Lower leg skin (tissue), 4 donors: ENCODE data around the gene TCF7L1. TPM values are rescaled to one million over a fixed set of nuclear protein-coding genes. Genes with fewer than 3 reads are reported as not detected.
"Not testable (repeated sequence)": the region's sequence is repeated elsewhere in the genome, so short reads cannot be mapped to it uniquely, and the experiment has no call there.

Experiments used
- DNase-seq, 2 donors: peaks; one replicate each; pipeline ENCODE4 v3.0.0-alpha.2; 2019; ENCODE audit warnings: low spot score in 2 of 2
- H3K4me3 ChIP-seq: fragments of 200-600 bp; sonication (generic); 2 replicates; pipeline ENCODE4 v1.5.1; 2017; ENCODE audit warnings: mild to moderate bottlenecking, low read depth; ENCODE audit not compliant: poor library complexity, severe bottlenecking
- CTCF ChIP-seq, 3 donors: fragments of 450-650 bp; IDR thresholded peaks; one replicate each; pipeline ENCODE4 v1.5.1; 2016; ENCODE audit warnings: antibody characterized with exemption in 3 of 3, mild to moderate bottlenecking in 3 of 3, moderate library complexity in 2 of 3
- POLR2A ChIP-seq, 2 donors: fragments of 450-650 bp; IDR thresholded peaks; one replicate each; pipeline ENCODE4 v1.6.1; 2016 to 2017; ENCODE audit warnings: antibody characterized with exemption in 2 of 2, mild to moderate bottlenecking in 1 of 2, moderate library complexity in 1 of 2
- WGBS, 2 donors: methylation state at CpG; one replicate each; pipeline ENCODE4 v1.1.5; 2018; 5-methylcytosine and 5-hydroxymethylcytosine counted together
- intact Hi-C: fragments of 100-400 bp; cut with DNase I; formaldehyde crosslinking; loops from one replicate; pipeline ENCODE4 v1.15.0; 2023; ENCODE audit warnings: low total_unique reads
- total RNA-seq, 4 donors: library from RNA; depleted of rRNA; stranded (reverse); fragments of >200 nt; gene quantifications; one replicate each; pipeline ENCODE4 v1.1.0, GENCODE V29; 2016

Gene TCF7L1
- total RNA-seq, 4 donors from 2014 or later, result 0.67 to 4.8 (median 1.9) TPM

GRCh38 chr2:85154048-85154753, 21.0 kb downstream of the TCF7L1 start:
- 70 to 75% methylated on average over 7 of the region's 7 CpGs for WGBS, 2 donors
- no peak overlapping the region for H3K4me3 ChIP-seq
- intact Hi-C loops, result no loop called here
- TF ChIP-seq CTCF (IDR thresholded peaks at IDR 0.05), result no peak
- TF ChIP-seq POLR2A (IDR thresholded peaks at IDR 0.05), result no peak
- no peak for DNase-seq

DNA sequence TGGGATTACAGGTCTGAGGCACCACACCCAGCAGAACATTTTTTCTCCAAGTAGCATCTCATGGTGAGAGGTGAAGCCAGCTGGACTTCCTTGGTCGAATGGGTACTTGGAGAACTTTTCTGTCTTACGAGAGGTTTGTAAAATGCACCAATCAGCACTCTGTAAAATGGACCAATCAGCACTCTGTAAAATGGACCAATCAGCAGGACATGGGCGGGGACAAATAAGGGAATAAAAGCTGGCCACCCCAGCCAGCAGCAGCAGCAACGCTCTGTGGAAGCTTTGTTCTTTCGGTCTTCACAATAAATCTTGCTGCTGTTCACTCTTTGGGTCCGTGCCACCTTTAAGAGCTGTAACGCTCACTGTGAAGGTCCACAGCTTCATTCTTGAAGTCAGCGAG, 21.9 kb downstream of the TCF7L1 start:
- WGBS, 2 donors, result 87 to 89% methylated on average over 8 of the region's 8 CpGs
- H3K4me3 ChIP-seq, DNase-seq, intact Hi-C loops: not testable (repeated sequence)

GRCh38 chr2:85156153-85156552, 23.0 kb downstream of the TCF7L1 start:
- no peak overlapping the region for H3K4me3 ChIP-seq
- intact Hi-C loops, result no loop called here
- WGBS, 2 donors, result 67 to 76% methylated on average over 7 of the region's 7 CpGs
- no peak for DNase-seq
- TF ChIP-seq CTCF (IDR thresholded peaks at IDR 0.05) (no peak), POLR2A (IDR thresholded peaks at IDR 0.05) (no peak)

- intact Hi-C loops, result no loop called here
- no peak overlapping the region for H3K4me3 ChIP-seq
- 95 to 99% methylated on average over 3 of the region's 3 CpGs for WGBS, 2 donors
- TF ChIP-seq CTCF (IDR thresholded peaks at IDR 0.05) (no peak), POLR2A (IDR thresholded peaks at IDR 0.05) (no peak)
- DNase-seq, result no peak
These were observed 23.4 kb downstream of the TCF7L1 start for GRCh38 chr2:85156619-85157018.

DNA sequence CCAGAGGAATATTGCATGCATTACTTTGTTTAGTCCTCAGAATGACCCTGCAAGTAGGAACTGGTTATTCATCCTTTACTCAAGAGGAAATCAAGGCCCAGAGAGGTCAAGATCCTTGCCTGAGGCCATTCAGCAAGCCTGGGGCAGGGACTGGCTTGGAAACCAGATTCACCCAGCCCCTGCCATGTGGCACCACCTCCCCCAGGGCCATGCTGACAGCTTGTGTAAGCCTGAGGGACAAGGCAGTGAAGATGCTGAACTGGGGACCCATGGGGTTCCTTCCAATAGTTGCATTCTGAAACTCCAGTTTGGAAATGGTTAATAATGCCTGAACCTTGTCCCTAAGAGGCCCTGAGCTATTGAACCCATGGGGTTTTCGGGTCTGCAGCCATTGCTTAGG, 24.2 kb downstream of the TCF7L1 start:
- WGBS, 2 donors, result 87 to 91% methylated on average over 1 of the region's 1 CpG
- no peak overlapping the region for H3K4me3 ChIP-seq
- intact Hi-C loops, result no loop called here
- TF ChIP-seq POLR2A (IDR thresholded peaks at IDR 0.05), result no peak
- TF ChIP-seq CTCF (IDR thresholded peaks at IDR 0.05), result no peak
- DNase-seq, result no peak

GRCh38 chr2:85158559-85159273, 25.5 kb downstream of the TCF7L1 start:
- 72 to 74% methylated on average over 14 of the region's 14 CpGs for WGBS, 2 donors
- DNase-seq, result no peak
- no peak overlapping the region for H3K4me3 ChIP-seq
- TF ChIP-seq CTCF (IDR thresholded peaks at IDR 0.05), result no peak
- intact Hi-C loops, result no loop called here
